ENCODE results near the gene C10orf67. TPM values are rescaled to one million over a fixed set of nuclear protein-coding genes. Genes with fewer than 3 reads are reported as not detected.

C10orf67 gene
- total and polyA plus RNA-seq, 9 of the 15 experiments (the other 6 are each of a cell fraction or from before 2014, with no cell fraction given), result not detected

- Histone ChIP-seq H3K9ac (ENCODE audit: insufficient read depth in 1 of 2, low read depth in 2 of 2, low read length in 2 of 2) (no peak overlapping the region), H3K27ac (ENCODE audit: extremely low read depth, low read depth, low read length) (no peak overlapping the region), H3K9me3 (replicated peaks; ENCODE audit: control insufficient read depth, insufficient read depth, low read depth, low read length) (no peaks in the 10 kb centered on the region), H2AFZ (ENCODE audit: low read depth, low read length) (no peak overlapping the region), H3K79me2 (ENCODE audit: control insufficient read depth, insufficient read depth, low read length) (no peaks in the 10 kb centered on the region), H3K36me3 (ENCODE audit: control insufficient read depth, insufficient read depth, low read length) (no peaks in the 10 kb centered on the region), H3K4me1 (replicated peaks in 1 of 2; ENCODE audit: control insufficient read depth in 2 of 2, insufficient read depth in 2 of 2, low read length in 2 of 2) (no peaks in the 10 kb centered on the region), H3K4me2 (ENCODE audit: insufficient read depth, low read length) (no peak overlapping the region), H3K27me3 (ENCODE audit: control insufficient read depth in 2 of 2, insufficient read depth in 2 of 2, low read length in 2 of 2) (no peaks in the 10 kb centered on the region), H3K9me1 (ENCODE audit: control insufficient read depth, insufficient read depth, low read length) (no peaks in the 10 kb centered on the region), H3K4me3 (no peak overlapping the region), H4K20me1 (replicated peaks; ENCODE audit: control insufficient read depth, insufficient read depth, low read length) (0 out of 2 replicates have a peak, but pooled peaks cover 3% of the 10 kb centered on the region)
- in situ Hi-C loops (cut with MboI) (loop anchor here (5.0 kb wide), 1 partner anchor 137 kb away; no protein-coding TSS in a partner anchor), intact Hi-C loops (cut with micrococcal nuclease) (no loop called here)
- ChIA-PET CTCF (ENCODE audit: low intra/inter-chr PET ratio) (interaction anchor here (4.3 kb wide), 1 partner anchor 136 kb away, joined by 27 read pairs; no protein-coding TSS in a partner anchor), POLR2A (no interaction called here)
- TF ChIP-seq ZNF280B (CRISPR knock-in tag; IDR thresholded peaks at IDR 0.05), result no peak
- no peak for TF ChIP-seq CEBPB (tag; IDR thresholded peaks at IDR 0.05)
- TF ChIP-seq RHOXF2B (CRISPR knock-in tag; conservative IDR thresholded peaks at IDR 0.05), result no peak
- no peak for TF ChIP-seq KDM5B (IDR thresholded peaks at IDR 0.05; ENCODE audit: insufficient replicate concordance, low read depth, low read length)
- TF ChIP-seq CLOCK (CRISPR knock-in tag; IDR thresholded peaks at IDR 0.05; ENCODE audit: borderline replicate concordance), result no peak
- no peak for TF ChIP-seq GATAD2A (IDR thresholded peaks at IDR 0.05)
- TF ChIP-seq RUNX1 (IDR thresholded peaks at IDR 0.05; ENCODE audit: low read depth), result no peak
- TF ChIP-seq SNRNP70 (optimal IDR thresholded peaks at IDR 0.05; ENCODE audit: low read depth, low read length), result no peak
- TF ChIP-seq ZNF76 (CRISPR knock-in tag; IDR thresholded peaks at IDR 0.05; ENCODE audit: borderline replicate concordance), result no peak
- no peak for TF ChIP-seq MCM2 (IDR thresholded peaks at IDR 0.05; ENCODE audit: low read depth)
- no peak for TF ChIP-seq DIDO1 (tag; IDR thresholded peaks at IDR 0.05; ENCODE audit: low read depth)
- no peak for TF ChIP-seq FOXO4 (CRISPR knock-in tag; IDR thresholded peaks at IDR 0.05)
- DNase-seq (ENCODE audit: extremely low read depth in 1 of 4, low spot score in 3 of 4), result no peak
- no peak for ATAC-seq
- 0% methylated on average over 4 of the region's 4 CpGs for WGBS (ENCODE audit: insufficient coverage, low coverage, missing lambda C conversion rate)
- no TSS peak for BruUV-seq (replicated peaks)
- no peak for FAIRE-seq
These were observed 50.5 kb downstream of the C10orf67 start for GRCh38 chr10:23293973-23294590.

Data from K562 (cell line).